GM19035 (cell line): Measurements from ENCODE around the gene GNAS-AS1.

Experiments used
- ATAC-seq: cut with Tn5 transposase; IDR thresholded peaks from one replicate; pipeline ENCODE4 v1.9.1; 2021; ENCODE audit not compliant: unreplicated experiment

GNAS-AS1 gene

DNA sequence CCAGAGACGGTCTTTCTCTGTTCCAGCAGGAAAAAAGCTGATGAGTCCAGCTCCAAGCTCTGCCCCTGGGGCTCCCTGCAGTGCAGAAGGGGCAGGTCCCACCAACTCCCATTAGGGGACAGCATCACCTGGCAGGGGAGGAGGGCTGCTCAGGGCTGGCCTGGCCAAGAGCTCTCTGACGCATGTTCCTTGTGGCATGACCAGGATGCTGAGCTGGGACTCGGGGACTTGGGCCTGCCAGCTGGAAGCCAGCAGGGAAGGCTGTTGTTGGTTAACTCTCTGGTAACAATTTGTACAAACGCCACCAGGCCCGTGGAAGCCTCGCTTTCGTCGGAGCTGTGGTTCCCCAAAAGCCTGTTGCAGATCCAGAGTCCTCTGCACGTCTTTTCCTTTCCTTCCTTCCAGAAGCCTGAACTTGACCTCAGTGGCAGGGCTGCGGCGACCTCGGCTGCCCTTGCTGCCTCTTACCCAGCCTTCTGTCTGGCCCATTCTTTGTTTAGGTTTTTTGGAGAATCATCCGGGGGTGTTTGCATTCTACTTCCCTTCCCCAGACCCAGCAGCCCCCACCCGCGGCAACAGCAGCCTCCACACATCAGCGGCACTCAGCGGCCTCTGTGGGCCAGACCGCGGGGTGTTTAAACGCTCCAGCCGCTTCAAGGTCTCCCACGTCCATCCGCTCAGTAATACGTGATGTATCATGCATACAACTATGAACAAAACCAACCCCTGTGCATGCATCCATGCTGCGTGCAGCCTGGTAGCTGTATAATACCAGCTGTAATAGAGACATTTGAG is 63.3 kb downstream of the GNAS-AS1 start:
- no peak for ATAC-seq

- ATAC-seq = no peak
Measured at GRCh38 chr20:58784321-58785074, 66.2 kb downstream of the GNAS-AS1 start.

DNA sequence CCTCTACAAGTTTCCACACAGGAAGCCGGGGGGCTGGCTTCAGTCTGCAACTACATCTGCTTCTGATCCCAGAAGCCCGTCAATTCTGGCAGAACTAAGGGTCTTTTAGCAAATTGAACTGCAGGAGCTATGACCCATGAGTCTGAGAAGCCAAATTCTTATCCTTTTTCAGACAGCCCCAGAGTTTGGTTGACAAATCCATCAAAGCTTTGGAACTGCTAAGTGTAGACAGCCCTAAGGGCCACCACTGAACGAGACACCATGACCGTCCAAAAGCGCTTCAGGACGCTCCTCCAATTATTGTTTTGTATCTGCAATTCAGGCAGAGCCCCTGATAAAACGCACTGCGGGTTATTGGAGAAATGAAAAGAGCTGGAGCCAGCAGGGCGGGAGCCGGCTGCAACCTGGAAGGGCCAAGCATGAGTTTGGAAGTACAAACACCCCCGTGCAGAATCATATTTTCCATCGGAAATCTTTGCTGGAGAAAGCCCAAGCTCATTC is 67.1 kb downstream of the GNAS-AS1 start:
- ATAC-seq = no peak

DNA sequence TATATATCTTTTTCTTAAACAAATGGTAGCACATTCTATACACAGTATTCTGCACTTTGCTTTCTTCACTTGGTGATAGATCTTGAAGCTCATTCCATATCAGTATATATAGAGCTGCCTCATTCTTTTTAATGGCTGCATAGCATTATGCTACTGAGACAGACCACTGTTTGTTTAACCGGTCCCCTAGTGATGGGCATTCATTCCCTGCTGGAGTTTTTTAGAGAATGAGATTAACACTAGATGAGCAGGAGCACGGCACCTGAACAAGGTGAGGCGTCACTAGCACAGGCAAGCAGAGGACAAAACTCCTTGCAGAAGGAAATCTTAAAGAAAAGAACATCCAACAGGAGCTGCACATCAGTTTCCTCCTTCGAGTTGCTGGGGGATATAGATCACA is 69.6 kb downstream of the GNAS-AS1 start:
- ATAC-seq = no peak

DNA sequence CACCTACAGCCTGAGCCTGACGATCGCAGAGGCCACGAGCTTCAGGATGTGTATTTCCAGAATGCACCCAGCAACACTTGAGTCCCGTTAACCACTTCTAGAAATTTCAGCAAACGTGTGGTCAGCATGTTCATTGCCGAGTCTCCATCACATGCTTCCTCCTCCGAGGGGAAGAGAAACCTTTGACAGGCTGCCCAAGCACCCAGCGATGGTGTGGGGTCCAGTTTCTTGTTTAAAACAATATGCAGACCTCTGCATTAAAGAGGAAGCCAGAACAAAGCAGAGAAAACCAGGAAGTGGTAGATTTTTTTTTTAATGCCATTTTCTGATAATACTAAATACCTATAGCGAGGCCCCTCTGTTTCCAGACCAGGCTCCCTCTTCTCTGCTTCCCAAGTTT is 71.9 kb downstream of the GNAS-AS1 start:
- ATAC-seq = no peak

DNA sequence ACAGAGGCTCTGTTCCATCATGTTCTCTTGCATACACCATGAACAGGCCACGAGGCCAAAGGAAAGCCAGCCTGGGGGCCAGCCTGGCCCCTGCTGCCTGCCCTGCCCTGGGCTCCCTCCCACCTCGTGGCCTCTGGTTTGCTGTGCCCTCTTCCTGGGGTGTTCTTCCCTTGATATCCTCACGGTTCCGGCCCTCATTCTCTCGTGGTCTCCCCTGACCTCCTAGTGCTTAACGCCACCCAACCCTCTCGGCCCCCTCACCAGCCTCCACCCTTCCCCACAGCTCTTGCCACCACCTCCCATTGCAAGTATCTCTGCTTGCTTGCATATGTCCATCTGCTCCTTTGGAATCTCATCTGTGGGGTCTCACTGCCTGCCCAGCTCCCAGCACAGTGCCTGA is 73.0 kb downstream of the GNAS-AS1 start:
- no peak for ATAC-seq

- no peak for ATAC-seq
Measured at GRCh38 chr20:58776109-58776508, 74.6 kb downstream of the GNAS-AS1 start.

GRCh38 chr20:58775371-58775770 is 75.3 kb downstream of the GNAS-AS1 start:
- ATAC-seq = no peak

GRCh38 chr20:58774667-58775263 is 75.9 kb downstream of the GNAS-AS1 start:
- no peak for ATAC-seq

DNA sequence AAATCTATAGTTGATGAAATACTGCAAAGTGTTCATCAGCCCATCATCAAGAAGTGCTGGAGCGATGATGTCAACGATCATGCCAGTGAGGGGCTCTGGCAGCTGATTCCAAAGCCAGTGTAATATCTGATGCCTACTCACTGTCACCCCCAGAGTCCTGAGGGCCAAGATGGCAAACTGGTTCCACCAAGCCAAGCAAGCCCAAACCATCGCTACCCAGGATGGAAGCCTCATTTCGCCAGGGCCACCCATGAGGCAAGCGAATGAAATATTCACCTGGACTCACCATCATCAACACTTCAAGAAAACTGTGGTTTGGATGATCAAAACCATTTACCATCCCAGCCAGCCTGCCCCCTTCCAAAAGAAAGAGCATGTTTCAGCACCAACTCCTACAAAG is 76.5 kb downstream of the GNAS-AS1 start:
- no peak for ATAC-seq

GRCh38 chr20:58772786-58773185 is 77.9 kb downstream of the GNAS-AS1 start:
- ATAC-seq = no peak
